Vagina (tissue), 2 donors: ENCODE data around the gene KIF16B. TPM values are rescaled to one million over a fixed set of nuclear protein-coding genes. Genes with fewer than 3 reads are reported as not detected.

Source experiments
- DNase-seq, 2 donors: peaks; one replicate each; pipeline ENCODE4 v3.0.0-alpha.2; 2017; ENCODE audit errors: extremely low spot score in 2 of 2
- H3K27ac ChIP-seq: fragments of 200-600 bp; sonication (generic); one replicate; pipeline ENCODE4 v1.5.1; 2019
- H3K27me3 ChIP-seq: fragments of 200-600 bp; sonication (generic); one replicate; pipeline ENCODE4 v1.5.1; 2019
- H3K36me3 ChIP-seq, 2 donors: fragments of 200-600 bp; sonication (generic); one replicate each; pipeline ENCODE4 v1.5.1; 2017 to 2019
- H3K4me1 ChIP-seq: fragments of 200-600 bp; sonication (generic); one replicate; pipeline ENCODE4 v1.5.1; 2019
- H3K4me3 ChIP-seq, 2 donors: fragments of 200-600 bp; sonication (generic); 1 replicate in 1 of 2; 2 replicates in 1 of 2; pipeline ENCODE4 v1.5.1; 2016 to 2019
- H3K9me3 ChIP-seq: fragments of 200-600 bp; sonication (generic); one replicate; pipeline ENCODE4 v1.5.1; 2019
- CTCF ChIP-seq, 3 experiments: fragments of 450-650 bp in 2 of 3; fragments of 200-600 bp in 1 of 3; sonication (generic) in 1 of 3; IDR thresholded peaks; one replicate each; pipeline ENCODE4 v1.5.1; 2017 to 2019; ENCODE audit warnings: antibody characterized with exemption in 3 of 3, mild to moderate bottlenecking in 2 of 3, moderate library complexity in 2 of 3
- POLR2A ChIP-seq, 2 donors: fragments of 450-650 bp; IDR thresholded peaks; one replicate each; pipeline ENCODE4 v1.6.1; 2017; ENCODE audit warnings: antibody characterized with exemption in 2 of 2, mild to moderate bottlenecking in 2 of 2, moderate library complexity in 2 of 2
- POLR2AphosphoS5 ChIP-seq, 2 donors: sonication (generic); formaldehyde crosslinking; IDR thresholded peaks; one replicate each; pipeline ENCODE4 v1.9.0; 2017; ENCODE audit warnings: antibody characterized with exemption in 2 of 2, mild to moderate bottlenecking in 2 of 2, low read depth in 1 of 2; ENCODE audit not compliant: insufficient read depth in 1 of 2
- intact Hi-C: fragments of 100-400 bp; cut with DNase I; formaldehyde crosslinking; loops from one replicate; pipeline ENCODE4 v1.15.1; 2023
- total RNA-seq: library from RNA; depleted of rRNA; stranded (reverse); fragments of >200 nt; gene quantifications from one replicate; pipeline ENCODE4 v1.2.3, GENCODE V29; 2016

KIF16B gene
- total RNA-seq, 1 donor from 2014 or later, result 27.7 TPM

DNA sequence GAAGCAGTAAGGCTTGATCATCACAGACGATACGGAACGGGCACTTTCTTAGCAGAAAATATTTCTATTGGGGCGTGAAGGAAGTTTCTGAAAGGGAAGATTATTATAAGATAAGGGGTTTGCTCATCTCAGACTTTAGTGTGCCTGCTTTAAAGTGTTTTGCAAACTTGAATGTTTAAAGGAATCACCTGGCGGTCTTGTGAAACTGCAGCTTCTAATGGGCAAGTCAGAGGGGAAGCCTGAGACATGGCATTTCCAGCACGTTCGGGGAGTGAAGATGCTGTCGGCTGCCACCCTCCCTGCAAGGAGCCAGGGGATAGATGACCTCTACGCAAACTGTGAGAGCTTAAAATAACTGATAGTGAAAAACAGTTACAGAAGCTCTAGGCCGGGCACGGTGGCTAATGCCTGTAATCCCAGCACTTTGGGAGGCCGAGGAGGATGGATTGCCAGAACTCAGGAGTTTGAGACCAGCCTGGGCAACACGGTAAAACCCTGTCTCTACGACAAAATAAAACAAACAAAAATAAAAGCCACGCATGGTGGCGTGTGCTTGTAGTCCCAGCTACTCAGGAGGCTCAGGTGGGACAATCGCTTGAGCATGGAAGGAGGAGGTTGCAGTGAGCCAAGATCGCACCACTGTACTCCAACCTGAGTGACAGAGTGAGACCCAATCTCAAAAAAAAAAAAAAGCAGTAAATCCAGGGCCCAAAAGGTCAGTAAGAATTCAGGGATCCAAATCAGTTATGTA lies 2.3 kb upstream of the KIF16B start:
- Histone ChIP-seq H3K4me1 (peaks cover 39% of the 10 kb centered on the region), H3K27me3 (no peaks in the 10 kb centered on the region), H3K27ac (peak overlapping the region; percentile 56), H3K9me3 (no peaks in the 10 kb centered on the region), H3K4me3 (peak overlapping the region; percentile 46 to 54), H3K36me3 (no peaks in the 10 kb centered on the region)
- intact Hi-C loops, result no loop called here
- no peak for DNase-seq
- TF ChIP-seq POLR2A (IDR thresholded peaks at IDR 0.05) (no peak), POLR2AphosphoS5 (IDR thresholded peaks at IDR 0.05; ENCODE audit: insufficient read depth in 1 of 2, low read depth in 1 of 2) (no peak), CTCF (IDR thresholded peaks at IDR 0.05) (no peak)

DNA sequence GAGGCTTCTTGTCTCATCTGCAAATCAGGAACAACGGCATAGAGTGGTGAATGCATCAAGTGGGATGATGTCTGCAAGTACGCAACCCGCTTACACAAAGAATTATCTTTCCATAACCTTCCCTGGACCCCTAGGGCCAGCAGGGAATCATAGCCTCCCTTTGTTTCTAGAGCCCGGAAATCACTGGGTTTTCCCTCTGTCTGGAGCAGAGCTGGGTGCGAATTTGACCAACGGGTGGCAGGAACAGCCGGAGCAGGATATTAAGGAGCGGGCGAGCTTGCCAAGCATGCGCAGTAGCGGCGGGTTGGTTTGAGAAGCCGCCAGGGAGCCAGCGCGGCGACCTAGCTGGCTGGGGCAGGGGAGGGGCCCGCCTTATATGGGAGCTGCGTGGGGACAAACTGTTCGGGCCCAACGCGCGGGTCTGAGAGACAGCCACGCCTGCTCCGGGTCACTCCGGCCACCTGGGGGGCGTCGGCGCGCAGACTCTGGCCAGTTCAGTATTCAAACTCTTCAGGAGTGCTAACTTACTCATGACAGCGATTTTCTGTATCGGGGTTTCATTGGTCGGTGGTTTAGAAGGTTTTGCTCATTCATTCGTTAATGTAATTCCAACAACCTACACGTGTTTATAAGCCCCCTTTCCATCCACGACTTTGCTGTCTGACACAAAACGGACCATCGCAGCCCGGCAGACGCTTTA lies 1.6 kb upstream of the KIF16B start:
- Histone ChIP-seq H3K4me3 (peak overlapping the region; percentile 46 to 54), H3K27me3 (no peaks in the 10 kb centered on the region), H3K9me3 (no peaks in the 10 kb centered on the region), H3K27ac (peak overlapping the region; percentile 56), H3K4me1 (peaks cover 44% of the 10 kb centered on the region), H3K36me3 (no peaks in the 10 kb centered on the region)
- intact Hi-C loops, result no loop called here
- TF ChIP-seq CTCF (IDR thresholded peaks at IDR 0.05) (no peak), POLR2AphosphoS5 (IDR thresholded peaks at IDR 0.05; ENCODE audit: insufficient read depth in 1 of 2, low read depth in 1 of 2) (peak; percentile 70 to 73), POLR2A (IDR thresholded peaks at IDR 0.05) (no peak)
- no peak for DNase-seq

GRCh38 chr20:16571333-16571732 lies 1.9 kb downstream of the KIF16B start:
- peak overlapping the region; percentile 53 for H3K27ac ChIP-seq
- DNase-seq, result no peak
- no peaks in the 10 kb centered on the region for H3K9me3 ChIP-seq
- no peak overlapping the region for H3K4me3 ChIP-seq
- H3K27me3 ChIP-seq, result no peaks in the 10 kb centered on the region
- intact Hi-C loops, result no loop called here
- peaks cover 52% of the 10 kb centered on the region for H3K4me1 ChIP-seq
- H3K36me3 ChIP-seq, result no peaks in the 10 kb centered on the region
- TF ChIP-seq CTCF (IDR thresholded peaks at IDR 0.05) (no peak), POLR2AphosphoS5 (IDR thresholded peaks at IDR 0.05; ENCODE audit: insufficient read depth in 1 of 2, low read depth in 1 of 2) (no peak), POLR2A (IDR thresholded peaks at IDR 0.05) (no peak)

- H3K4me3 ChIP-seq, result no peak overlapping the region
- no peaks in the 10 kb centered on the region for H3K27me3 ChIP-seq
- intact Hi-C loops, result no loop called here
- H3K9me3 ChIP-seq, result no peaks in the 10 kb centered on the region
- H3K4me1 ChIP-seq, result peaks cover 40% of the 10 kb centered on the region
- H3K36me3 ChIP-seq, result no peaks in the 10 kb centered on the region
- DNase-seq, result no peak
- no peak for TF ChIP-seq POLR2AphosphoS5 (IDR thresholded peaks at IDR 0.05; ENCODE audit: insufficient read depth in 1 of 2, low read depth in 1 of 2)
- no peak for TF ChIP-seq CTCF (IDR thresholded peaks at IDR 0.05)
- TF ChIP-seq POLR2A (IDR thresholded peaks at IDR 0.05), result no peak
- H3K27ac ChIP-seq, result no peak overlapping the region
Observed at GRCh38 chr20:16569246-16570153, 3.7 kb downstream of the KIF16B start.
